NCI-H2029 treated with DMSO at 0.1 percent for 48 hours (cell line): ENCODE data around the gene PYGB.

Source experiments
- DNase-seq: peaks from one replicate; lab custom pipeline; 2025; lab: John Stamatoyannopoulos, UW

The PYGB gene

DNA sequence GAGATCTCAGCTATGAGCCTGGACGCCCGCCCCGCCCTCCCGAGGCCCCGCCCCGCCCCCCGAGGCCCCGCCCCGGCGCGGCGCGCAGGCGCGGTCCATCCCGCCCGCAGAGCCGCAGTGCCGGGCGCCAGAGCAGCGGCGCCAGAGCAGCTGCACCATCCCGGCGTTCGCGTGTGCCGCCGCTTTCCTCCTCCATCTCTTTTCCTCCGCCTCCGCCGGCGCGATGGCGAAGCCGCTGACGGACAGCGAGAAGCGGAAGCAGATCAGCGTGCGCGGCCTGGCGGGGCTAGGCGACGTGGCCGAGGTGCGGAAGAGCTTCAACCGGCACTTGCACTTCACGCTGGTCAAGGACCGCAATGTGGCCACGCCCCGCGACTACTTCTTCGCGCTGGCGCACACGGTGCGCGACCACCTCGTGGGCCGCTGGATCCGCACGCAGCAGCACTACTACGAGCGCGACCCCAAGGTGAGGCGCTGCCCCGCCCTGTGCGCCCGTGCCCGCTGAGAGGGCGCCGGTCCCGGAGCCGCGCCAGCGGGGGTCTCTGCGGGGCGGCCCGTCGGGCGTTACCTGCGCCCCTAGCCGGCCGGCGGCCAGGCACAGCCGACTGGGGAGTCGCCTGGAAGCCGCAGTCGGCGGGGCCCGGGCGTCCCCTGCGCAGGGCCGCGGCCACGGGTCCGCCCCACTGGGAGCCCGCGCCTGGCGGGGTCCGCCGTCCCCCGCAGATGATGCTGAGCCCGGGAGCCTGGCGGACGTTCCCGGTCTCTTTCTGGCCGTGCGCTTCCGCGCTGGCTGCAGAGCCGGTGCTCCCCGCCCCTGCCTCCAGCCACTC lies at the start of gene PYGB:
TSS of gene PYGB (plus strand) at position 130 of the 830 bp plus-strand sequence. CDS start at position 224, 94 bp downstream.
- DNase-seq, result peak; percentile 54

DNA sequence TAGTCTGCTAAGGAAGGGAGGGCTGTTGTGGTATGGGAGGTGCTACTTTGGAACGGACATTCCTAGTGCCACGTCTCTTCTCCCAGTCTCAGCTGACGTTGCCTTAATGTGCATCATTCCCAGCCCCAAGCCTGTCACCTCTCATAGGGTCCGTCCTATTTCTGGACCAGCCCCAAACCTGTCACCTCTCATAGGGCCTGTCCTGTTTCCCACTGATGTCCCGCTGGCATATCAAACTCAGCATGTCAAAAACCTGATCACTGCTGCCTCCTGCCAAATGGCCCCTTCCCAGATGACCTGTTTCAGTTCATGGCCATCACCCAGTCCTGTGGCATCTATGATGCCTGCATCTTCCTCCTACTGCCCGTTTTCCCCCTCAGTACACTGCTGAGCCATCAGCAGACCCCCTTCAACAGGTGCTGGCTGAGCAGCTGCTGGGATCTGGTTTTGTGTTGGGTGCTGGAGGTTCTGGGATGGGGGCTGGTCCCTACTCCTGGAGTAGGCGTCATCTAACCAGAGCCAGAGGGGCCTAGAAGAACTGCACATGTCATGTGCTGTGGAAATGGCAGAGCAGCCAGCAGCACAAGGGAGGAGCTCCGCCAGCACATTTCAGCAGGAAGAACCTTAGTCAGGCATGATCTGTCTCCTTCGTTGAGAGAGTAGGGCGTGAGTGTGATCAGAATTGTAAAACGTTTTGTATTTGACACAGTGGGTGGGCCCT lies 49.1 kb upstream of the PYGB start:
- no peak for DNase-seq

DNA sequence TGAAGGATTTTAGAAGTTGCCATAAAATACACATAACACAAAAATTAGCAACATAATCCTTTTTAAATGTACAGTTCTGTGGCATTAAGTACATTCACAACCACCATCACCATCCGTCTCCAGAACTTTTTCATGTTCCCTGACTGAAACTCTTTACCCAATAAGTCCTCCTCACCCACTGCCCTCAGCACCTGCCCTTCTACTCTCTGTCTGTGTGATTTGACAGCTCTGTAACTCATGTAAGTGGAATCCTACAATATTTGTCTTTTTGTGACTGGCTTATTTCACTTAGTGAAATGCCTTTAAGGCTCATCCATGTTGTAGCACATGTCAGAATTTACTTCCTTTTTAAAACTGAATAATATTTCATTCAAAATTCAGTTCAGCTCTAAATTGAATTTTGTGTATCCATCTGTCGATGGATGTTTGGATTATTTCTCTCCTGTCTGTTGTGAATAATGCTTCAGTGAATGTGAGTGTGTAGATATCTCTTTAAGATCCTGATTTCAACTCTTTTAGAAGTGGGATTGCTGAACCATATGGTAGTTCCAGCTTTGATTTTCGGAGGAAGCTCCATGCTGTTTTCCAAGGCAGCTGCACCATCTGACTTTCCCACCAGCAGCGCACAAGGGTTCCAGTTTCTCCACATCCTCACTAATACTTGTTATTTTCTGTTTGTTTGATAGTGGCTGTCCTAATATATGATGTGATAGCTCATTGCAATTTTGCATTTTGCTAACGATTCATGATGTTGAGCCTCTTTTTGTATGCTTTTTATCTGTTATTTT lies 48.2 kb upstream of the PYGB start:
- DNase-seq, result no peak

DNA sequence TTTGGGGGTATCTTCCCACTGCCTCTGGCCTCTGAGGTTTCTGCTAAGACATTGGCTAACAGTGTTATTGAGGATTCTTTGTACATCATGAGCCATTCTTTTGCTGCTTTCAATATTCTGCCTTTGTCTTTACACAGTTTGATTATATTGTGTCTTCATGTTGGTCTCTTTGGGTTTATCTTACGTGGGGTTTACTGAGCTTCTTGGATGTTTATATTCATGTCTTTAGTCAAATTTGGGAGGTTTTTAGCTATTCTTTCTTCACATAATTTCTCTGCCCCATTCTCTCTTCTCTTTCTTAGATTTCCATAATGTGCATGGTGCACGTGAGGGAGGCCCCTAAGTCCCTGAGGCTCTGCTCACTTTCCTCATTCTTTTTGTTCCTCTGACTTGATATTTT lies 44.8 kb upstream of the PYGB start:
- no peak for DNase-seq

DNA sequence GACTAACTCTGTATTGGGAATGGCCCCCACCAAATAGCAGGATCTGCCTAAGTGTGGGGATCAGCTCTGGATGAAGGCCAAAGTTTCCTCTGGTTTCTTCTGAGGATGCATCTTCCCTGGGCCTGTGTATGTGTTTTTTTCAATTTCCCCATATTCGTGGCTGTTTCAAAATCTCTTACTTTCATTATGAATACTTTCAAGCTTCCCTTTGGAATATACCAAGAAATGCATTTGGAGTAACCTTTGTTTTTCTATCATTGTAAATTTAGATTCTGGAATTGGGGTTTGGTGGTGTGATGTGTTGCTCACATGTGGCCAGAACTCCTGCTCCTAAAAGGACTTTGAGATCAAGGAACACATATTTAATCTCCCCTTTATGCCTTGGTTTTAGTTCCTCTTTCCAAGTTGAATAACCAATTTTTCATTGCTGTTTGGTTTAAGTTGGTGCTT lies 44.0 kb upstream of the PYGB start:
- DNase-seq, result no peak

DNA sequence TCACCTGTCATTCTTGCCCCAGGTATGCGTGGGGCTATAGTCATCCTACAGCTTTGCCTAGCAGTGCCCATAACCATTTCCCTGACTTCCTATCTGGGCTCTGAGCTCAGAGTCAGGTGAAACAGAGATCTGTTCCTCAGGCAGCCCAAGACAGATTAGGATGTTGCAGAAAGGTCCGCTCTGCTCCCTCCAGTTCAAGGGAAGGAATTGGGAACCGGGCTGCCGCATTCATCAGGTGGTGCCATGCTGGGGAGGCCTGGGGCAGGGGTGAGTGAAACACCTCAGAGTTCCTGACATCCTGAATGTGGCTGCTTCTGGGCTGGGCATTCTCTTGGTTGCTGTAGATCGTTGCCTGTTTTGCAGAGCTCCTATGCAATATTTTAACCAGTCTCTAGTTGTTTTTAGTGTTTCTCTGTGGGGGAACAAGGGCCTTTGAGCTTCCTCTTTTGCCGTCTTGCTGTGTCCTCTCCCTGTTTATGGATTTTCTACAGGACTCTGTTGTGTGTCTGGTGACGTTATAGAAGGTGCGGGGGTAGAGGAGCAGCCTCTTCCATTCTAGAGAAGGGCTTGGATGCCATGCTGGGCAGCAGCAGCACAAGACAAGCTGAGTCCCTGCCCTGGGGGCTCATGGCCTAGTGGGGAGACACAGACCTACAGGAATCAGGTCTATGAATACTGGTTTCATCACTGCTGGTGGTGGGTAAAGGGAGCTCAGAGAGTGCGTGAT lies 43.2 kb upstream of the PYGB start:
- DNase-seq, result no peak

DNA sequence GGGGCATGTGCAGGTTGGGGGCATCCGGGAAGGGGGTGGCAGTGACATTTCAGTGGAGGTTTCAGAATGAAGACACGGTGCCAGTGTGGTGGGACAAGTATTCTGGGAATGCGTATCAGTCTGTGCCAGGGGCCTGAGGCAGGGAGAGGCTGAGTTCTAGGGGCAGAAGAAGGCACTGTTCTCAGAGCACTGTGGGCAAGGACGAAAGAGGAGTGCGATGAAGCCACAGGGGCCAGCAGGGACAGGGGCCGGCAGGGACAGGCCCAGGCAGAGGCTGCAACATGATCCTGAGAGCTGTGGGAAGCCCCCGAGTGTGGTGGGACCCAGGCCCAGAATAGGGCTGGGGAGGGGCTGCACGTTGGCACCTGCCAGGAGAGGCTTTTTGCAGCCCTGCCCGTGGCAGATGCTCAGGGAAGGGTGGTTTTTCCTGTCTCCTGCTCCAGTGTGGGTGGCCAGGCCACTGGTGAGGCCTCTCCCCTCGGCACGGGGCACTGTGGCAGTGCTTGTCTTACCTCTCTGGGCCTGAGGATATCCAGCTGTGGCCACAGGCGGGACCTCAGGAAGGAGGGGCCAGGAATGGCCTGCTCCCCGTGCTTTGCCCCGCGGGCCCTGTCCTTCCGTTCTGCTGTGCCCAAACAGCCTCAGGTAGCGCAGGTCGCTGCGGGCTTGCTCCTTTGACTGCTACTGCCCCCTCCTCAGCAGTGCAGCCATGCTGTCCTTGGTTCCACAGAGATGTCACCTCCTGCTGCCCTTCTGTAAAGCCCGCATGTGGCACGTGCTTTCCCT lies 42.4 kb upstream of the PYGB start:
- no peak for DNase-seq

DNA sequence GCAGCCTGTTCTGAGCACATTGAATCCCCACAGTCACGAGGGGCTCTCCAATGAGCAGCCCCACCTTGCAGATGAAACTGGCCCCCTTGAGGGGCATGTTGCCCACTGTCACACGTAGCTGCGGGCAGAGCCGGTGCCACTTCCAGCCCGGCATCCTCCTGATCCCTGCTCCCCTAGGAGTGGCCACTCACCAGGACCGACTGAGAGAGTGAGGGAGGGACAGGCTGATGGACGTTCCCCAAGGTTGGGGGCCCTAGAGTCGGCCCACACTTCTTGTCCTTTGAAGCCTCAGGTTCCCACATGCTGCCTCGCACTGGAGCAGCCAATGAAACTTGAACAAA lies 41.9 kb upstream of the PYGB start:
- DNase-seq, result no peak

DNA sequence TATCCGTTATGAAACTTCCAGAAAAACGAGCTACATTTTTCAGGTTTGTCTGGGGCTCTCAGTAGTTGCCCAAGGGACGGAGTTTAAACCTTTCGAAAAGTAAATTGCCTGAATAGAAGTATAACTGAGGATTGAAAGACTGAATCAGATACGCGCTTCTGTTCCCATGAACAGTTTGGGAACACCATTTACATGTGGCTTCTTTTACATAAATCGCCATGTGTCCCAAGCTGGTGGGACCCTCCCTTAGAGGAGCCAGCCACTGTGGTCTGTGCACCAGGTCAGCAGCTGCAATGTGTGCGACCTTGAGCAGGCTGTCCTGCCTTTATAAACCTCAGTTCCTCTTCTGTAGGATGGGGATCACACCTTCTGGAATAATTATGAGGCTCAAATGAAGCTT lies 41.3 kb upstream of the PYGB start:
- DNase-seq, result no peak

DNA sequence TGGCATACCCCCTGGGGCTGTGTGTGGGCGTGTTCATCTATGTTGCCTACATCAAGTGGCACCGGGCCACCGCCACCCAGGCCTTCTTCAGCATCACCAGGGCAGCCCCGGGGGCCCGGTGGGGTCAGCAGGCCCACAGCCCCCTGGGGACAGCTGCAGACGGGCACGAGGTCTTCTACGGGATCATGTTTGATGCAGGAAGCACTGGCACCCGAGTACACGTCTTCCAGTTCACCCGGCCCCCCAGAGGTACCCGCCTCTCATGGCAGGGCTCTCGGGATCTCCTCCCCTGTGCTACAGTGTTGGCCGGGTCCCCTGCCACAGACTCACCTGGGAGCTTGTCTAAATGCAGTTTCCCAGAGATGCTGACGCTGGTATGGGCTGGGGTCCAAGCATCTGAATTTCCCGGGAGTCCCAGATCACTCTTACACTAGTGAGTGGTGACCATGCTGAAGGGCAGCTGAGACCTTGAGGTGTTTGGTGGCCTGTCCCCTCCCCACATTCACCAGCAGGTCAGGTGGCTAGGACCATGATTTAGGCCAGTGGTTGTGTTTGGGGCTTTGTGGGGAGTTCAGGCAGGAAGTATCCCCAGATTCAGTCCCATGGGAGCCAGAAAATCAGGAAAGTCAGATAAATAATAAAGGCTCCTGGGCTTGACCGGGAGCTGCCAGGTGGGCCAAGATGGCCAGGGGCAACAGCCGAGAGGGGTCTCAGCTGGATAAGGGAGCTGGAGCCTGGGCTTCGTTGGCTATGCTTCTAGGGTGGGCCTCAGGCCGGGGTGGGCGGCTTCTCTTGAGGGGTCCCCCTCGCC lies 40.5 kb upstream of the PYGB start:
- DNase-seq, result no peak

DNA sequence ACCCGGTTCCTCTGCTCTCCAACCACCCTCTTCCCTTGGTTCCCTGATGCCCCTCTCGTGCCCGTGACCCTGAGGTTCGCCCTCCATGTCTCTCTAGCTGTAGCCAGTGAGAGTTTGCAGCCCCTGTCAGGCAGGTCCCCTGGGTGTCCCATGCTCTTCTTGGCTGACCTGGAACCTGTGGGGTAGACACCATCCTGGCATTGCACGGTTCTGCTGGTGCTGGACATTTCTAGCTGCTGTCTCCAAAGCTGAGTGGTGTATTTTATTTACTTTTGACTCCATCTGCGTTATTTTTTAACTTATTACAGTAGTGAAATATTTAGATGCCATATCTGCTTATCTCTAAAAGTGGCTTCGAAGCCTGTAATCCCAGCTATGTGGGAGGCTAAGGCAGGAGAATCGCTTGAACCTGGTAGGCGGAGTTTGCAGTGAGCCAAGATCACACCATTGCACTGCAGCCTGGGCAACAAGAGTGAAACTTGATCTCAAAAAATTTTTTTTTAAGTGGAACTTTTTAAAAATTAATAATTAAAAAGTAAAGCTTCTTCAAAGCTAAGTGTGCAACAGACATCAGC lies 39.8 kb upstream of the PYGB start:
- no peak for DNase-seq

DNA sequence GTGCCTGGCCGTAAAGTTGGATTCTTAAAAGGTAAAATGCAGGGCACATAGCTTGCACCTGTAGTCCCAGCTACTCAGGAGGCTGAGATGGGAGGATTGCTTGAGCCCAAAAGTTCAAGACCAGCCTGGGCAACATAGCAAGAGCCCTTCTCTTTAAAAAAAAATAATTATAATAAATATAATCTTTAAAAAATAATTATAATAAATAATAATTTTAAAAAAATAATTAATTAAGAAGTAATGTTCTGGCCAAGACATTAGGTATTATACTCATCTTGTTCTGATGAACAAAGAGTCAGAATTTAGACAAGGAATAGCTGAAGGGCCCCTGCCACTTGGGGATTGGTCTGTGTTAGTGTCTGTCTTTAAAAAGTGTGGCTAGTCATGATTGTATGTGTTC lies 38.5 kb upstream of the PYGB start:
- DNase-seq, result no peak

DNA sequence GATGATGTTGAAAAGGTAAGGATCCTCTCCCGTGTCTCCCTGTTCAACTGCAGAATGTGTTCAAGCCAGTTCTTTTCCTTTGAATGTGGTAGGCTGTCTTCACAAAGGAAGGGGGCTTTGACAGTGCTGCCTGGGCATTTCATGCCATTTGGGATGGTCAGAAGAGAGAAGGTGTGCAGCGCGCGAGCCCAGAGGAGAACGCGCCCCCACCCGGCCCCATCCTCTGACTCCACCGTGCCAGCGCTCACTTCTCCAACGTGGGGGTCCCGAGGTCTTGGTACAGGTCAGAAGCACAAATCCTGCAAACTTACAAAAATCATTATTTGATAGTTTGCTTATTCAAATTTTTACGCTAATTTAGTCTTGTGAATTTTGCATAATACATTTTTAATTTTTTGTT lies 38.0 kb upstream of the PYGB start:
- no peak for DNase-seq

DNA sequence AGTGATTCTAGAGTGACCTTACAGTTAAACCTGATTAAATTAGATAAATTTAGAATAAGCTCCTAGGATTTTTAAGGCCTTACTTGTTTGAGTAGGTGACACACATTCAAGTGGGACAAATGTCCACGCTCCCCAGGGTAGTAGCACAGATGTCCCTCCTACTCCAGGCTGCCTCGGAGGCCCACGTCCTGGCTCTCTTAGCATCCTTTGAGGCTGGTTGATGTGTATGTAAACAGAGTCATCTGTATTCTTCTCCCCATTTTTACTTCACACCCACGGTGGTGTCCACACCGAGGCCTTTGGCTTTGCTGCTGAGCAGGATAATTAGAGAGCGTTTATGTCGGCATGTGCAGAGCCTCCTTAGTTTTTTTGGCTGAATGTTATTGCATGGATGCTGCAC lies 36.6 kb upstream of the PYGB start:
- DNase-seq, result no peak

DNA sequence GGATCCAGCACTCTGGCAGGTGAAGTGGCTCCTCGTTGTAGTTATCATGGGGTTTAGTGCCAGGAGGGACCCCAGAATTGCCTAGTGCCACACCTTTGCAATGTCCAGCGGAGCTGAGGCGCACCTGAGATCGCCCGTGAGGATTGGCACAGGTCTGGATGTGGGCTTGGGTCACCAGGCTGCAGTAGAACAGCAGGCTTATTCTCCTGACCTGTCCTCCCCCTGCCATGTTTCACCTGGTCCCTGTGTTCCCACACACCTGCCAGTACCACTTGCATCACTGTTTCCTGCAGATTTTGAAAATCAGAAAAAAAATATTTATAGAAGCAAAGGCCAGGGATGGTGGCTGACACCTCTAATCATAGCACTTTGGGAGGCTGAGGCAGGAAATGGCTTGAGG lies 35.6 kb upstream of the PYGB start:
- DNase-seq, result no peak

DNA sequence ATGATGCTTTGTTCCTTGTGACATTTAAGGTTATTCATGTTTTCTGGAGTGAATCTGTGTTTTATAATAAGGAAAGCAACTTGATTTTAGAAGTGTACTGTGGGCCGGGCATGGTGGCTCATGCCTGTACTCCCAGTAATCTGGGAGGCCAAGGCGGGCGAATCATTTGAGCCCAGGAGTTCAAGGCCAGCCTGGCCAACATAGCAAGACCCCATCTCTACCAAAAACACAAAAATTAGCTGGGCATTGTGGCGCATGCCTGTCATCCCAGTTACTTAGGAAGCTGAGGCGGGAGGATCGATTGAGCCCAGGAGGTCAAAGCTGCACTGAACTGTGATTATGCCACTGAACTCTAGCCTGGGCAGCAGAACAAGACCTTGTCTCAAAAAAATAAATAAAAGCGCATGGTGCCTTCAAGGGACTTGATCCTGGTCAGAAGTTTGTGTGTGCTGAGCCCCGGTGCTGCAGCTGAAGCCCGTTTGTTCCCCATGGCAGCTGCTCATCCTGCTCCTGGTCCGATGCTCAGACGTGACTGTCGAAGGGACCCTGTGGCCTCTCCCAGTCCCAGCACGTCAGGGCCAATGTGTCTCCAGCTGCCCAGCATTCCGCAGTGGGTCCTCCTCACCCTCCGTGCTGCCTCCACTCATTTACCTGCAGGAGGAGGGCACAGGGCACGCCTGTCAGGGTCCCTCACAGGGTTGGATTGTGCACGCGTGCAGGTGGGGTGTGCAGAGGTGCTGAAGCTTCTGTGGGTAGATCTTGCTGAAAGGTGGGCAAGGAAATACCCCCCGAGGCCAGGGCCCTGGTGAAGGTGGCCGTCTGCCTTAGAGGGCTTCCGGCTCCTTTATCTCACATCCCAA lies 34.1 kb upstream of the PYGB start:
- DNase-seq, result no peak

DNA sequence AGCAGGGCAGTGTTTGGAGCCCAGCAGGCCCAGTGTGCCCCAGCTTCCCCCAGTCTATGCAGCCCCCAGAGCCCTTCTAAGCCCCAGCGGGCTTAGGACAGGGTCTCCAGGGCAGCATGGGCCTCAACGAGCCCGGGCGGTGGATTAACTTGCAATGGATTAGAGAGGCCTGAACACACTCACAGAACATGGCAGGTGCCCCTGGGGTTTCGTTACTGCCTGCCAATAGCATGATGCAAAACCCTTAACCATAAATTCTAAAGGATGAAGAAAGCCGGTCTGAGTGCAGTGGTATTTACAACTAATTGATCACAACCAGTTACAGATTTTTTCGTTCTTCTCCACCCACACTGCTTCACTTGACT lies 33.5 kb upstream of the PYGB start:
- DNase-seq, result no peak

DNA sequence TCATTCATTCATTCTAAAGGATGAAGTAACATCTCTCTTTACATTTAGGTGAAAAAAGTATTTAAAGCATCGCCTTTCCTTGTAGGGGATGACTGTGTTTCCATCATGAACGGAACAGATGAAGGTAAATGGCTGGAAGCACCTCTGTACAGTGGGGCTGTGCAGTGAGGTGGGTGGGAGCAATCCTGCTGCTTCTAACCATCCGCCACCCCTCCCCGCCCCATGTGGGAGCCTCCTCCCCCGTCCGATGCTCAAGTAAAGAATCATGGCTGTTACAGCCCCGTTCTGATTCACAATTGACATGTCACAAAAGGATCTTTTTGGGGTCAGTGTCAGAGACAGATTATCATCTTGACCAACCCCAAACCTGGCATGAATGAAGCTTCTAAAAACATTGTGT lies 33.1 kb upstream of the PYGB start:
- DNase-seq, result no peak

DNA sequence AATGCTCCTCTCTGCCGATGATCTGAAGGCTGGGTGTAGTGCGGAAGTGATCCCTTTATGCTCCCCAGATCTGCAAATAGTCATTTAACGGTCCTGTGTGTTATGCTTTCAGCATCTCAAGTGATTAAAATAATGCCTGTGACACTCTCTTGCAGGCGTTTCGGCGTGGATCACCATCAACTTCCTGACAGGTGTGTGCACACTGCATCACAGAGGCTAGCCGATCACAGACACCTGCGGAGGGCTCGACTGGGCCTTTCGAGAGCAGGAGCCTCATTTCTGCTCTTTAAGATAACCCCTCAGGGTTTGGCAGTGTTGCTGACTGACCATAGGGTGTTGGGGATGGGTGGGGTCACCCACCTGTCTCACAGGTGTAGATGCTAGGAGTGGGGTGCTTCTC lies 32.4 kb upstream of the PYGB start:
- no peak for DNase-seq
